MM.1S (cell line): ENCODE measurements around the gene SLC5A3.

ENCODE experiments used
- DNase-seq: peaks from one replicate; pipeline ENCODE4 v3.0.0-alpha.2; 2015
- H2AFZ ChIP-seq: fragments of 300-600 bp; sonication (generic); 2 replicates; pipeline ENCODE4 v1.6.0; 2016; ENCODE audit warnings: antibody characterized with exemption, low read length
- H3F3A ChIP-seq: fragments of 300-600 bp; sonication (generic); 2 replicates; pipeline ENCODE4 v1.6.1; 2016; ENCODE audit warnings: mild to moderate bottlenecking, antibody characterized with exemption, low read length, moderate library complexity, mixed read lengths; ENCODE audit not compliant: insufficient read depth
- H3K27ac ChIP-seq: fragments of 300-600 bp; sonication (generic); 2 replicates; pipeline ENCODE4 v1.5.1; 2016; ENCODE audit warnings: mild to moderate bottlenecking, low read length
- H3K27me3 ChIP-seq: fragments of 300-600 bp; sonication (generic); replicated peaks from 2 replicates; pipeline ENCODE4 v1.6.0; 2016; ENCODE audit warnings: low read length; ENCODE audit not compliant: insufficient read depth
- H3K36me3 ChIP-seq: fragments of 300-600 bp; sonication (generic); replicated peaks from 2 replicates; pipeline ENCODE4 v1.6.1; 2016; ENCODE audit warnings: mild to moderate bottlenecking, low read length, mixed read lengths; ENCODE audit not compliant: insufficient read depth
- H3K4me1 ChIP-seq: fragments of 300-600 bp; sonication (generic); 2 replicates; pipeline ENCODE4 v1.6.1; 2016; ENCODE audit warnings: low read length, mixed read lengths
- H3K4me2 ChIP-seq: fragments of 300-600 bp; sonication (generic); 2 replicates; pipeline ENCODE4 v1.6.0; 2016; ENCODE audit warnings: low read depth, low read length
- H3K4me3 ChIP-seq: fragments of 300-600 bp; sonication (generic); 2 replicates; pipeline ENCODE4 v1.5.1; 2016; ENCODE audit warnings: low read length, mixed read lengths
- H3K79me2 ChIP-seq: fragments of 300-600 bp; sonication (generic); 2 replicates; pipeline ENCODE4 v1.6.1; 2016; ENCODE audit warnings: mixed run types, low read length, mixed read lengths
- H3K9ac ChIP-seq: fragments of 300-600 bp; sonication (generic); 2 replicates; pipeline ENCODE4 v1.6.1; 2016; ENCODE audit warnings: low read length, mixed read lengths
- H3K9me2 ChIP-seq: fragments of 300-600 bp; sonication (generic); replicated peaks from 2 replicates; pipeline ENCODE4 v1.6.1; 2016; ENCODE audit warnings: mild to moderate bottlenecking, low read length, mixed read lengths; ENCODE audit not compliant: insufficient read depth
- H3K9me3 ChIP-seq: fragments of 300-600 bp; sonication (generic); replicated peaks from 2 replicates; pipeline ENCODE4 v1.6.1; 2016; ENCODE audit warnings: mild to moderate bottlenecking, low read length, mixed read lengths; ENCODE audit not compliant: insufficient read depth
- H4K20me1 ChIP-seq: fragments of 300-600 bp; sonication (generic); 2 replicates; pipeline ENCODE4 v1.6.1; 2016; ENCODE audit warnings: mild to moderate bottlenecking, low read length, moderate library complexity, mixed read lengths; ENCODE audit not compliant: insufficient read depth
- EZH2 ChIP-seq: fragments of 300-600 bp; sonication (generic); optimal IDR thresholded peaks from 2 replicates; pipeline ENCODE3; 2017; ENCODE audit warnings: low read depth, mild to moderate bottlenecking, antibody characterized with exemption, low read length, mixed read lengths
- EZH2phosphoT487 ChIP-seq: fragments of 300-600 bp; sonication (generic); IDR thresholded peaks from 2 replicates; pipeline ENCODE4 v1.6.1; 2018; ENCODE audit warnings: antibody characterized with exemption, low read length
- TF ChIP-seq, protein P1 (sequence below): fragments of 300-600 bp; sonication (generic); IDR thresholded peaks from 2 replicates; pipeline ENCODE4 v1.5.1; 2016; ENCODE audit warnings: antibody characterized with exemption, low read length, mixed read lengths

SLC5A3 gene

DNA sequence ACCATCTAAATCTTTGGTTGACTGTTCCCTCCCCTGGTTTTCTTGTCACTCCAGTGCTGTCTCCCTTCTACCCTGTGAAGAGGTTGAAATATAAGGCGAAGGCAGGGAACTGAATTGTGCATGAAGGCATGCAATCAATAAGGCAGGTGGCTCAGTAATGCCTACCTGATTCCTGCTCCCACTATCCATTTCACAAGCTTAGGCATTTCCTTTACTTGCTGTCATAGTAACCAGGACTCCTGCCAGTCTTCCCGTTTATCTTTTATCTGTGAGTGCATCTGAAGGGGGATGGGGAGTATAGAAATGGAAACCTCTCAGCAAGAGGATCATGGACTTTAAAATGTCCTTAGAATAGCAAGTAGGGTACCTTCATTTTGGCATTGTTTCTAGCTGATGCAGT lies 40.5 kb downstream of the SLC5A3 start:
- DNase-seq = no peak
- Histone ChIP-seq H3K36me3 (no peaks in the 10 kb centered on the region), H3K9me3 (no peaks in the 10 kb centered on the region), H3K4me1 (no peaks in the 10 kb centered on the region), H3K4me2 (no peak overlapping the region), H3K4me3 (no peak overlapping the region), H4K20me1 (no peaks in the 10 kb centered on the region), H3K27me3 (no peaks in the 10 kb centered on the region), H3F3A (no peaks in the 10 kb centered on the region), H2AFZ (no peak overlapping the region), H3K79me2 (no peaks in the 10 kb centered on the region), H3K9me2 (no peaks in the 10 kb centered on the region), H3K27ac (no peak overlapping the region), H3K9ac (no peak overlapping the region)
- TF ChIP-seq, protein P1, sequence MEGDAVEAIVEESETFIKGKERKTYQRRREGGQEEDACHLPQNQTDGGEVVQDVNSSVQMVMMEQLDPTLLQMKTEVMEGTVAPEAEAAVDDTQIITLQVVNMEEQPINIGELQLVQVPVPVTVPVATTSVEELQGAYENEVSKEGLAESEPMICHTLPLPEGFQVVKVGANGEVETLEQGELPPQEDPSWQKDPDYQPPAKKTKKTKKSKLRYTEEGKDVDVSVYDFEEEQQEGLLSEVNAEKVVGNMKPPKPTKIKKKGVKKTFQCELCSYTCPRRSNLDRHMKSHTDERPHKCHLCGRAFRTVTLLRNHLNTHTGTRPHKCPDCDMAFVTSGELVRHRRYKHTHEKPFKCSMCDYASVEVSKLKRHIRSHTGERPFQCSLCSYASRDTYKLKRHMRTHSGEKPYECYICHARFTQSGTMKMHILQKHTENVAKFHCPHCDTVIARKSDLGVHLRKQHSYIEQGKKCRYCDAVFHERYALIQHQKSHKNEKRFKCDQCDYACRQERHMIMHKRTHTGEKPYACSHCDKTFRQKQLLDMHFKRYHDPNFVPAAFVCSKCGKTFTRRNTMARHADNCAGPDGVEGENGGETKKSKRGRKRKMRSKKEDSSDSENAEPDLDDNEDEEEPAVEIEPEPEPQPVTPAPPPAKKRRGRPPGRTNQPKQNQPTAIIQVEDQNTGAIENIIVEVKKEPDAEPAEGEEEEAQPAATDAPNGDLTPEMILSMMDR = no peak
- no peak for TF ChIP-seq EZH2phosphoT487

DNA sequence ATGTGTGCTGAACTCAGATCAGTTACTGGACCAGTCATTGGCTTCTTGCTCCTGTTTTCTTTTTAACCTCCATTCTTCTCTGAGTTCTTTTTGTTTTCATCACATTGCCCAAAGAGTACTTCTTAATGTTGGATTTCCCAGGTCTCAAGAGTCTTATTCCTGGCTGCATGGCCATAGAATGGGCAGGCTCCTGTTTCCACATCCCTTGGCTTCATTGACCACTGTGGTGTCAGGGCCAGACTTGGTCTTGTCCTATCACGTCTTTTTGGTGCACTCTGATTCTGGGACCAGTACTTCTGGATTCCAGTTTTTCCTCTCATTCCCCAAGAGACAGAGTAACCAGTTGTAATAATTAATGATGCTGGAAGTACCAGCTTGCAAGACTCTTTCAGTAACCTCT lies 41.8 kb downstream of the SLC5A3 start:
- Histone ChIP-seq H3F3A (no peaks in the 10 kb centered on the region), H3K27me3 (no peaks in the 10 kb centered on the region), H3K9me2 (no peaks in the 10 kb centered on the region), H3K9me3 (no peaks in the 10 kb centered on the region), H2AFZ (no peak overlapping the region), H3K4me1 (no peaks in the 10 kb centered on the region), H3K4me3 (no peak overlapping the region), H3K27ac (no peak overlapping the region), H3K79me2 (no peaks in the 10 kb centered on the region), H3K9ac (no peak overlapping the region), H3K4me2 (no peak overlapping the region), H3K36me3 (no peaks in the 10 kb centered on the region), H4K20me1 (no peaks in the 10 kb centered on the region)
- TF ChIP-seq, protein P1 = no peak
- TF ChIP-seq EZH2phosphoT487 = no peak
- DNase-seq = no peak

DNA sequence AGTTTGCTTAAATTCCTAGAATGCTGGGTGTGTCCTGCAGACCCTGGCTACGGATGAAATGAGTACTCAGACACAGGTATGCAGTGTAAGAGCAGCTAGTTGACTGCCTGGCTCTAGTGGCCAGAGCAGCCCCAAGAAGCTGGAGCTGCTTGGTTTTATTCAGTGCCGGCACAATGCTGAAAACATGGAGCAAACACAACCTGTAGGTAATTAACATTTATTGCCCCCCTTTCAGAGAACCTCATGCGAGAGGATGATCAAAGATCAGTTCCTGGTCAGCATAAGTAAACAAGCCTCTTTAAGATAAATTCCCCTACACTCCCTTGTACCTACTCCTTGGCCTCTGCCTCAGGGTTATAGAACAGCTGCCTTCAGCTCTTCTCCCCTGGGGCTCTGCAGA lies 43.2 kb downstream of the SLC5A3 start:
- Histone ChIP-seq H3K9me2 (no peaks in the 10 kb centered on the region), H4K20me1 (no peaks in the 10 kb centered on the region), H3F3A (no peaks in the 10 kb centered on the region), H3K27me3 (no peaks in the 10 kb centered on the region), H3K9me3 (no peaks in the 10 kb centered on the region), H2AFZ (no peak overlapping the region), H3K27ac (no peak overlapping the region), H3K4me2 (no peak overlapping the region), H3K4me1 (no peaks in the 10 kb centered on the region), H3K36me3 (no peaks in the 10 kb centered on the region), H3K9ac (no peak overlapping the region), H3K4me3 (no peak overlapping the region), H3K79me2 (no peaks in the 10 kb centered on the region)
- TF ChIP-seq EZH2 (no peak), EZH2phosphoT487 (no peak)
- TF ChIP-seq, protein P1 = no peak
- no peak for DNase-seq

DNA sequence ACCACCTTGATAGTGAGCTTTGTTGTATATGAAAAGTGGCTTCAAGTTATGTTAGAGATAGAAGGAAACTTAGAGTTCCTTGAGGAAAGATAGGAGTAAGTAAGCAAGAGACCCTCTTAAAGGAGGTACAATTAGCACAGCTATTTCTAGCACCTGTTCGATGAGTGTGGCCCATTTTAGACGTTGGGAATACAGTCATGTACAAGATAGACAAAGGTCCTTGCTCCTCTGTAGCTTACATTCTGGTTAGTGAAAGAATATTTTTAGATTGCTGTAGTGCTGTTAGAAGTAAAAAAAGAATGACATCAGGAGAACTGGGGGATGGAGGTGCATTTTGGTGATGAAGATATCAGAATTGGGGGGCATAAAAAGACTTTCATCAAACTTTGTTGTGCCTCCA lies 47.5 kb downstream of the SLC5A3 start:
- Histone ChIP-seq H3K4me2 (no peak overlapping the region), H2AFZ (no peak overlapping the region), H3K27me3 (no peaks in the 10 kb centered on the region), H3F3A (no peaks in the 10 kb centered on the region), H3K79me2 (no peaks in the 10 kb centered on the region), H3K4me3 (no peak overlapping the region), H3K9ac (no peak overlapping the region), H3K4me1 (no peaks in the 10 kb centered on the region), H3K9me3 (no peaks in the 10 kb centered on the region), H3K9me2 (no peaks in the 10 kb centered on the region), H3K36me3 (no peaks in the 10 kb centered on the region), H4K20me1 (no peaks in the 10 kb centered on the region), H3K27ac (no peak overlapping the region)
- no peak for DNase-seq
- TF ChIP-seq EZH2phosphoT487 = no peak
- no peak for TF ChIP-seq EZH2
- TF ChIP-seq, protein P1 = no peak
